KMS-11 (cell line): ENCODE results near the gene GNAO1.

Experiments used
- H2AFZ ChIP-seq: fragments of 200-600 bp; sonication (generic); 2 replicates; pipeline ENCODE4 v1.6.1; 2016; ENCODE audit warnings: antibody characterized with exemption, mixed run types, low read depth
- H3K27ac ChIP-seq: fragments of 200-600 bp; sonication (generic); 2 replicates; pipeline ENCODE4 v1.6.1; 2016; ENCODE audit warnings: mild to moderate bottlenecking, mixed run types
- H3K27me3 ChIP-seq: fragments of 200-600 bp; sonication (generic); 2 replicates; pipeline ENCODE4 v1.6.1; 2017; ENCODE audit warnings: mild to moderate bottlenecking, low read depth, mixed run types, moderate library complexity; ENCODE audit not compliant: insufficient read depth
- H3K36me3 ChIP-seq: fragments of 200-600 bp; sonication (generic); 2 replicates; pipeline ENCODE4 v1.6.1; 2017; ENCODE audit warnings: mild to moderate bottlenecking, mixed run types; ENCODE audit not compliant: insufficient read depth
- H3K4me1 ChIP-seq: fragments of 200-600 bp; sonication (generic); 2 replicates; pipeline ENCODE4 v1.6.1; 2016; ENCODE audit warnings: mild to moderate bottlenecking, low read depth, mixed run types; ENCODE audit not compliant: poor library complexity, severe bottlenecking
- H3K4me2 ChIP-seq: fragments of 200-600 bp; sonication (generic); 2 replicates; pipeline ENCODE4 v1.7.0; 2016; ENCODE audit warnings: mild to moderate bottlenecking, mixed run types
- H3K4me3 ChIP-seq: fragments of 200-600 bp; sonication (generic); IDR thresholded peaks from 2 replicates; pipeline ENCODE4 v1.6.1; 2017; ENCODE audit warnings: low read depth, low read length, mixed read lengths; ENCODE audit not compliant: insufficient read depth
- H3K79me2 ChIP-seq: fragments of 200-600 bp; sonication (generic); 2 replicates; pipeline ENCODE4 v1.6.1; 2016; ENCODE audit warnings: low read depth, mixed run types; ENCODE audit not compliant: insufficient read depth
- H3K9ac ChIP-seq: fragments of 200-600 bp; sonication (generic); 2 replicates; pipeline ENCODE4 v1.6.1; 2016; ENCODE audit warnings: mild to moderate bottlenecking, mixed run types
- H4K20me1 ChIP-seq: fragments of 200-600 bp; sonication (generic); 2 replicates; pipeline ENCODE4 v1.6.1; 2016; ENCODE audit warnings: mild to moderate bottlenecking, mixed run types; ENCODE audit not compliant: insufficient read depth
- CTCF ChIP-seq: fragments of 200-600 bp; sonication (generic); conservative IDR thresholded peaks from 2 replicates; pipeline ENCODE4 v1.6.1; 2017; ENCODE audit warnings: low read depth, mild to moderate bottlenecking, antibody characterized with exemption, low read length, moderate library complexity, mixed read lengths

The GNAO1 gene

GRCh38 chr16:56264609-56264972 is 73.3 kb downstream of the GNAO1 start:
- H2AFZ ChIP-seq = no peak overlapping the region
- no peak overlapping the region for H3K4me3 ChIP-seq
- no peaks in the 10 kb centered on the region for H3K4me1 ChIP-seq
- H3K79me2 ChIP-seq = no peaks in the 10 kb centered on the region
- H3K27me3 ChIP-seq = no peaks in the 10 kb centered on the region
- H3K36me3 ChIP-seq = no peaks in the 10 kb centered on the region
- no peak for TF ChIP-seq CTCF
- H3K9ac ChIP-seq = no peak overlapping the region
- no peak overlapping the region for H3K27ac ChIP-seq
- no peaks in the 10 kb centered on the region for H4K20me1 ChIP-seq
- no peak overlapping the region for H3K4me2 ChIP-seq

- H4K20me1 ChIP-seq = no peaks in the 10 kb centered on the region
- H3K4me2 ChIP-seq = no peak overlapping the region
- no peak for TF ChIP-seq CTCF
- H3K79me2 ChIP-seq = no peaks in the 10 kb centered on the region
- H3K4me3 ChIP-seq = no peak overlapping the region
- H3K36me3 ChIP-seq = no peaks in the 10 kb centered on the region
- H3K9ac ChIP-seq = no peak overlapping the region
- H3K27ac ChIP-seq = no peak overlapping the region
- no peak overlapping the region for H2AFZ ChIP-seq
- H3K27me3 ChIP-seq = no peaks in the 10 kb centered on the region
- no peaks in the 10 kb centered on the region for H3K4me1 ChIP-seq
These were observed 73.9 kb downstream of the GNAO1 start for GRCh38 chr16:56265184-56265583.

- Histone ChIP-seq H3K36me3 (no peaks in the 10 kb centered on the region), H3K27ac (no peak overlapping the region), H3K4me2 (no peak overlapping the region), H3K79me2 (no peaks in the 10 kb centered on the region), H3K4me3 (no peak overlapping the region), H3K27me3 (no peaks in the 10 kb centered on the region), H2AFZ (no peak overlapping the region), H3K4me1 (no peaks in the 10 kb centered on the region), H3K9ac (no peak overlapping the region), H4K20me1 (no peaks in the 10 kb centered on the region)
- no peak for TF ChIP-seq CTCF
These were observed 74.5 kb downstream of the GNAO1 start for GRCh38 chr16:56265746-56266145.

DNA sequence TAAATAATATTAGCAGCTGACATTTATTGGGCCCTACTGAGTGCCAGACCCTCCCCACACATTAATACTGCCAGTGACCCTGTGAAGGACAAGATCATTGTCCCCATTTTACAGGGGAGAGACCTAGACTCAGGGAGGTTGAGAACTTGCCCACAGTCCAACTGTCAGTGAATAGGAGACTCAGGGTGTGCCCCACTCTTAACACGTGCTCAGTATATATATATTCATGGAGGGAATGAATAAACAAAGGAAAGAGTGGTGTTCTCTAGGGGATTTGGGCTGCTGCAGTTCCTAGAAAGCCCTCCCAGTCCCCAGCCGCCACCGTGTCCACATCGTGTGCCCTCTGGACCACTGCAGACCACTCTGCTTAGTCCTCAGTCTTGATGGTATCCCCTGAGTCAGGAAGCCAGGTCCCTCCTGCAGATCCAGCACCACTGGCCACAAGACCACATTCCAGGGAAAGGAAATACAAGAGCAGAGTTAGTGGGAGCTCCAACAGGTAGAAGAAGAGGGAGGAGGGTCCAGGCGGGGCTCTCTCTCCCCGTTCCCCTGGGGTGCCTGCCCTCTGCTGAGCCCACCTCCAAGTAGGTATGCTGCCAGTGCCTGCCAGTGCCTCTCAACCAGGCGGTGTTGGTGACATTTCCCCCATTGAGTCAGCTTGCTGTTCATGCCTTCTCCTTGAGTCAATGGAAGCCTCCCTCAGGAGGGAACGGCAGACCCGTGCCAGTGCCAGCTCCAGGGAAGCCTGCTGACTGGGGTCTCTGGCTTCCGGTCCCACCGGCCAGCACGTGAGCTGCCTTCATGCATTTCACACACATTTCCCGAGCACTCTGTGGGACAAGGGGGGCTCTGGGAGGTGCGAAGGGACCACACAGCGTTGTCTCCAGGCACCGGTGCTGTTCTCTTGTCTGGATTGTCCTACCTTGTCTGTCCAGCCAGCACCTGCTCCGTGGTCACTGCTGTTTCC is 75.6 kb downstream of the GNAO1 start:
- Histone ChIP-seq H3K4me3 (no peak overlapping the region), H4K20me1 (no peaks in the 10 kb centered on the region), H3K27ac (no peak overlapping the region), H3K27me3 (no peaks in the 10 kb centered on the region), H3K4me2 (no peak overlapping the region), H3K9ac (no peak overlapping the region), H2AFZ (no peak overlapping the region), H3K4me1 (no peaks in the 10 kb centered on the region), H3K79me2 (no peaks in the 10 kb centered on the region), H3K36me3 (no peaks in the 10 kb centered on the region)
- no peak for TF ChIP-seq CTCF
